ENCODE measurements around the gene ZNF385B. TPM values are rescaled to one million over a fixed set of nuclear protein-coding genes. Genes with fewer than 3 reads are reported as not detected.

ZNF385B gene
- total and polyA plus RNA-seq, 9 of the 15 experiments (the other 6 are each of a cell fraction or from before 2014, with no cell fraction given), result 0.50 TPM; not detected in 8

DNA sequence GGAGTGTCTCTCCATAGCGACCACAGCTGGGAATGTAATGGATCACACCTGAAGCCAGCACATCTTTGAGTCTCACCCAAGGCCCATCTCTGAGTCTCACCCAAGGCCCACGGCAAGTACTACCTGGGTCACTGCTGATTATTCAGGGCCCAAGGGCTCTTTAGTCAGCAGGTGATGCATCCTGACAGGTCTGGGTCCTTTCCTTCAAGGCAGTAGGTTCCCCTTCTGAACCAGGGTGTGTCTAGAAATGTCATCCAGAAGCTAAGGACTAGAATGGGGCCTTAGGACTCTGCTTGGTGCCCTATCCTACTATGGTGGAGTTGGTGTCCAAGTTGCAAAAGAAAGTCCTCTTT lies 248.1 kb downstream of the ZNF385B start:
- Histone ChIP-seq H3K36me3 (ENCODE audit: control insufficient read depth, insufficient read depth, low read length) (no peaks in the 10 kb centered on the region), H4K20me1 (replicated peaks; ENCODE audit: control insufficient read depth, insufficient read depth, low read length) (no peaks in the 10 kb centered on the region), H3K4me1 (replicated peaks in 1 of 2; ENCODE audit: control insufficient read depth in 2 of 2, insufficient read depth in 2 of 2, low read length in 2 of 2) (no peaks in the 10 kb centered on the region), H3K27me3 (ENCODE audit: control insufficient read depth in 2 of 2, insufficient read depth in 2 of 2, low read length in 2 of 2) (no peaks in the 10 kb centered on the region), H3K4me2 (ENCODE audit: insufficient read depth, low read length) (no peak overlapping the region), H2AFZ (ENCODE audit: low read depth, low read length) (no peak overlapping the region), H3K9me3 (replicated peaks; ENCODE audit: control insufficient read depth, insufficient read depth, low read depth, low read length) (no peaks in the 10 kb centered on the region), H3K9ac (ENCODE audit: insufficient read depth in 1 of 2, low read depth in 2 of 2, low read length in 2 of 2) (no peak overlapping the region), H3K9me1 (ENCODE audit: control insufficient read depth, insufficient read depth, low read length) (no peaks in the 10 kb centered on the region), H3K4me3 (no peak overlapping the region), H3K27ac (ENCODE audit: extremely low read depth, low read depth, low read length) (no peak overlapping the region), H3K79me2 (ENCODE audit: control insufficient read depth, insufficient read depth, low read length) (no peaks in the 10 kb centered on the region)
- intact Hi-C loops (cut with micrococcal nuclease) (no loop called here), in situ Hi-C loops (cut with MboI) (no loop called here)
- BruUV-seq (replicated peaks), result no TSS peak
- no peak for DNase-seq (ENCODE audit: extremely low read depth in 1 of 4, low spot score in 3 of 4)
- WGBS (ENCODE audit: insufficient coverage, low coverage, missing lambda C conversion rate), result 0% methylated on average over 2 of the region's 2 CpGs
- TF ChIP-seq ZC3H8 (IDR thresholded peaks at IDR 0.05), result no peak
- TF ChIP-seq, protein P1, sequence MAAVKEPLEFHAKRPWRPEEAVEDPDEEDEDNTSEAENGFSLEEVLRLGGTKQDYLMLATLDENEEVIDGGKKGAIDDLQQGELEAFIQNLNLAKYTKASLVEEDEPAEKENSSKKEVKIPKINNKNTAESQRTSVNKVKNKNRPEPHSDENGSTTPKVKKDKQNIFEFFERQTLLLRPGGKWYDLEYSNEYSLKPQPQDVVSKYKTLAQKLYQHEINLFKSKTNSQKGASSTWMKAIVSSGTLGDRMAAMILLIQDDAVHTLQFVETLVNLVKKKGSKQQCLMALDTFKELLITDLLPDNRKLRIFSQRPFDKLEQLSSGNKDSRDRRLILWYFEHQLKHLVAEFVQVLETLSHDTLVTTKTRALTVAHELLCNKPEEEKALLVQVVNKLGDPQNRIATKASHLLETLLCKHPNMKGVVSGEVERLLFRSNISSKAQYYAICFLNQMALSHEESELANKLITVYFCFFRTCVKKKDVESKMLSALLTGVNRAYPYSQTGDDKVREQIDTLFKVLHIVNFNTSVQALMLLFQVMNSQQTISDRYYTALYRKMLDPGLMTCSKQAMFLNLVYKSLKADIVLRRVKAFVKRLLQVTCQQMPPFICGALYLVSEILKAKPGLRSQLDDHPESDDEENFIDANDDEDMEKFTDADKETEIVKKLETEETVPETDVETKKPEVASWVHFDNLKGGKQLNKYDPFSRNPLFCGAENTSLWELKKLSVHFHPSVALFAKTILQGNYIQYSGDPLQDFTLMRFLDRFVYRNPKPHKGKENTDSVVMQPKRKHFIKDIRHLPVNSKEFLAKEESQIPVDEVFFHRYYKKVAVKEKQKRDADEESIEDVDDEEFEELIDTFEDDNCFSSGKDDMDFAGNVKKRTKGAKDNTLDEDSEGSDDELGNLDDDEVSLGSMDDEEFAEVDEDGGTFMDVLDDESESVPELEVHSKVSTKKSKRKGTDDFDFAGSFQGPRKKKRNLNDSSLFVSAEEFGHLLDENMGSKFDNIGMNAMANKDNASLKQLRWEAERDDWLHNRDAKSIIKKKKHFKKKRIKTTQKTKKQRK (IDR thresholded peaks at IDR 0.05; ENCODE audit: borderline replicate concordance, low read depth, low read length), result no peak
- TF ChIP-seq CBFA2T3 (IDR thresholded peaks at IDR 0.05), result no peak
- TF ChIP-seq HIVEP1 (CRISPR knock-in tag; IDR thresholded peaks at IDR 0.05), result no peak
- no peak for ATAC-seq
- no peak for FAIRE-seq
- CTCF ChIA-PET (ENCODE audit: low intra/inter-chr PET ratio), result no interaction called here
- POLR2A ChIA-PET, result no interaction called here
